IPS-15b (cell line): ENCODE results near the gene PSAPL1.

Experiments used
- H3K27me3 ChIP-seq: one replicate; pipeline ENCODE4 v1.6.1; 2013; ENCODE audit warnings: low read length; ENCODE audit not compliant: control insufficient read depth, insufficient read depth
- H3K36me3 ChIP-seq: one replicate; pipeline ENCODE4 v1.6.1; 2013; ENCODE audit warnings: low read length; ENCODE audit not compliant: control insufficient read depth, insufficient read depth
- H3K4me1 ChIP-seq: one replicate; pipeline ENCODE4 v1.6.1; 2013; ENCODE audit warnings: mild to moderate bottlenecking, low read length; ENCODE audit not compliant: control insufficient read depth, insufficient read depth
- H3K4me3 ChIP-seq: one replicate; pipeline ENCODE4 v1.5.1; 2013; ENCODE audit warnings: low read depth, low read length
- H3K9ac ChIP-seq: one replicate; pipeline ENCODE4 v1.6.1; 2013; ENCODE audit warnings: low read depth, mild to moderate bottlenecking, low read length
- H3K9me3 ChIP-seq: one replicate; pipeline ENCODE4 v1.6.1; 2013; ENCODE audit warnings: mild to moderate bottlenecking, low read length; ENCODE audit not compliant: control insufficient read depth, insufficient read depth

The PSAPL1 gene

DNA sequence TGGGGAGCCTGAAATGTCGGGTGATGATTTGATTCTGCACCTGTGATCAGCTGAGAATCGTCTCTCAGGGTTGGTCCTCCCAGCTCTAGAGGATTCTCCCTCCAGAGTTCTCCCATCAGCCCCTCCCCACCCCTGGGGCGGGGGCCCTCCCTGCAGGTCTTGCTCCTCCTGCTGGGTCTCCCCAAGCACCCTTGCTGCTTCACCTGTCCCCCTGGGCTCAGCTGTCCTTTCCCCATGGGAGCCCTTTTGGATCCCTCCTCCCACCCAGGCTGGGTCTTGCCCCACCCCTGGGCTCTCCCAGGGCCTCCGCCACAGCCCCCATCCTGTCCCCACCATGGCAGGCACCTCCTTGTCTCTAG is 22.2 kb downstream of the PSAPL1 start:
- H3K9me3 ChIP-seq, result no peaks in the 10 kb centered on the region
- no peak overlapping the region for H3K9ac ChIP-seq
- no peak overlapping the region for H3K4me3 ChIP-seq
- H3K4me1 ChIP-seq, result peaks cover 14% of the 10 kb centered on the region
- H3K36me3 ChIP-seq, result no peaks in the 10 kb centered on the region
- H3K27me3 ChIP-seq, result peaks cover 39% of the 10 kb centered on the region

DNA sequence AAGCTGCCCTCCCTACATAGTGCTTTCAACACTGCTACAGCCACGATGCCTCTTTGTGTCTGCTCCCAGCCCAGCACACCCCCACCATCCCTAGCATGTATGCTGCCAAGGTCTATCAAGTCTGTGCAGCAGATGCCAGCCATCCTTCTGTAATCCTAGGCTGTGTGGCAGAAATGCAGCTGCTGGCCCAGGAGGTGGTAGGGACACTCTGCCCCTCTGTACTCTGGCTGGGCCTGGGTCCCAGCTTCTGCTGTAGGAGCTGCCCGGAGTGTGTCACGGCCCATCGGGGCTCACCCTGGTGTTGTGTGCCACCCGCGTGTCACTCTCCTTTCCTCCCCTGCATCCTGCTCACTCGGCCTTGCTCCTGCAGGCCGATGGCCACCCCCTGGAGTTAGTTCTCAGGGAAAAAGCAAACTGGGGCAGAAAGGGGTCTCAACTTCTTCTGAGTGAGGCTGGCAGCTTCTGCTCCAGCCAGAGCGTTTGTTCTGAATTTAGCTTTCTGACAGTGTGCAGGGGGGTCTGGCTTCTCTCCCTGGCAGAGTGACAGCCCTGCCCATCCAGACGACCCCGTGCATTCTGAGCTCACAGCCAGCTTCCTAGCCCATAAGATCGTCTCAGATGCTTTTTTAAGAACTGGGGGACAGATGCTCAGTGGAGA is 22.7 kb downstream of the PSAPL1 start:
- no peak overlapping the region for H3K9ac ChIP-seq
- peaks cover 14% of the 10 kb centered on the region for H3K4me1 ChIP-seq
- H3K4me3 ChIP-seq, result no peak overlapping the region
- H3K27me3 ChIP-seq, result peaks cover 39% of the 10 kb centered on the region
- no peaks in the 10 kb centered on the region for H3K9me3 ChIP-seq
- no peaks in the 10 kb centered on the region for H3K36me3 ChIP-seq

DNA sequence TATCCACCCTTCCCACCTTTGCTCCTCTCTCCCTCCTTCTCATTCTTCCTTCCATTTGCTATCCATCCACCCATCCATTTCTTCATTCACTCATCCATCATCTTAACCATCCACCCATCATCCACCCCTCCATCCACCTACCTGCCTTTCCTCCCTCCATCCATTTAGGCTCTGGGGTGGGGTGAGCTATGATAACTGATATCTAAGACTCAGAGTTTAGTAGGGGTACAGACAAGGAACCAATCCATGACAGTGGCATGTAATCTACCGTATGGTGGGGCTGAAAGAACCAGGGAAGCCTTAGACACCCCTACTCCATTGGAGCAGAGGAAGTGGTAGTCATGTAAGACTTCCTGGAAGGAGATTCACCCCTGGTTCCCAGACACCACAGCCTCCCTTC is 23.2 kb downstream of the PSAPL1 start:
- Histone ChIP-seq H3K9me3 (no peaks in the 10 kb centered on the region), H3K27me3 (peaks cover 38% of the 10 kb centered on the region), H3K4me3 (no peak overlapping the region)

DNA sequence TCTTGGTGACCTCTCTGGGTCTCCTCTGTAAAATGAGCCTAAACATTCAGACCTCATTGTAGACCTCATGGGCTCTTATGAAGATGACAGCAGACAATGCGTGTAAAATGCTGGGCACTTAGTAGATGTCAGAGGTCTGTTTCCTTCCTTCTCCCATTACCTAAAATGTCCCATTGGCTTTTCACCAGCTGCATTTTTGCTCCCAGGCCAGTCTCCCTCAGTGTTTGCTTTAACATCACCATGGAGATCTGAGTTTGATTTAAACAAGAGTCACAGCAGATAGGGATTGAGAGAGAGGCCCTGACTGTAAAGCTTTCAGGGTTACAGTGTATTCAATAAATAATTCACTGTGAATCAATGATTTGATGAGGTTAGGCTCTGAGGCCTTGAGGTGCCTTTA is 24.3 kb downstream of the PSAPL1 start:
- peaks cover 5% of the 10 kb centered on the region for H3K4me1 ChIP-seq
- no peaks in the 10 kb centered on the region for H3K36me3 ChIP-seq
- H3K9me3 ChIP-seq, result no peaks in the 10 kb centered on the region
- H3K4me3 ChIP-seq, result no peak overlapping the region
- no peak overlapping the region for H3K9ac ChIP-seq
- peaks cover 28% of the 10 kb centered on the region for H3K27me3 ChIP-seq

More for the DNA sequence above, 23.2 kb downstream of the PSAPL1 start:
- Histone ChIP-seq H3K9ac (no peak overlapping the region), H3K4me1 (peaks cover 14% of the 10 kb centered on the region), H3K36me3 (no peaks in the 10 kb centered on the region)

DNA sequence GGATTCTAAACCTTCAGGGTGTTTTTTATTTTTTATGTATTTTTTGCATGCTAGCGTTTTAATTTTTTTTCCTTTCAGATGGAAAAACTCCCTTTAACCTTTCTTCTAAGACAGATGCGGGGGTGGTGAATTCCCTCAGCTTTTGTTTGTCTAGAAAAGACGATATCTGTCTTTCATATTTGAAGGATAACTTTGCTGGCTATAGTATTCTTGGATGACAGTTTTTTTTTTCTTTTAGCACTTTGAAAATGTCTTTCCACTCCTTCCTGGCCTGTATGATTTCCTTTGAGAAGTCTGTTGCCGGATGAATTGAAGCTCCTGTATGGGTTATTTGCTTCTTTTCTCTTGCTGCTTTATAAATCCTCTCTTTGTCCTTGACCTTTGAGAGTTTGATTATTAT is 26.6 kb downstream of the PSAPL1 start:
- H3K9ac ChIP-seq, result no peak overlapping the region
- H3K4me3 ChIP-seq, result no peak overlapping the region
- no peaks in the 10 kb centered on the region for H3K9me3 ChIP-seq
- H3K36me3 ChIP-seq, result no peaks in the 10 kb centered on the region
- no peaks in the 10 kb centered on the region for H3K4me1 ChIP-seq
- H3K27me3 ChIP-seq, result peaks cover 15% of the 10 kb centered on the region

DNA sequence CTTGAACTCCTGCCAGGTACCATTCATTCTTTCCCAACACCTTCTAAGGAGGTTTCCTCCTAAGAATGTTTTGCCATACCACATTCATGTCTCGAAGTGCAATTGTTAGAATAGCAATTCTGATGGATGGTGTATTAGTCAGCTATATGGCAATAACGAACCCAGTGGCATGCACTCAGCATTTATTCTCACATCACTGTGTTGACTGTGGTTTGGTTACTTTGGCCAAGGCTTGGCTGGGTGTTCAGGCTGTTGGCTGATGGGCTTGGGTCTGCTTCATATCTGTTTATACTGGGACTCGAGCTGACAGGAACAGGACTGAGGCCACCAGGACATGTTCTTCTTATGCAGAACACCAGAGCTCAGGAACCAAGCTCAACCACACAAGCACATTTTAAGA is 31.7 kb downstream of the PSAPL1 start:
- no peaks in the 10 kb centered on the region for H3K36me3 ChIP-seq
- no peaks in the 10 kb centered on the region for H3K9me3 ChIP-seq
- H3K4me3 ChIP-seq, result no peak overlapping the region
- H3K4me1 ChIP-seq, result no peaks in the 10 kb centered on the region
- no peaks in the 10 kb centered on the region for H3K27me3 ChIP-seq
- no peak overlapping the region for H3K9ac ChIP-seq

DNA sequence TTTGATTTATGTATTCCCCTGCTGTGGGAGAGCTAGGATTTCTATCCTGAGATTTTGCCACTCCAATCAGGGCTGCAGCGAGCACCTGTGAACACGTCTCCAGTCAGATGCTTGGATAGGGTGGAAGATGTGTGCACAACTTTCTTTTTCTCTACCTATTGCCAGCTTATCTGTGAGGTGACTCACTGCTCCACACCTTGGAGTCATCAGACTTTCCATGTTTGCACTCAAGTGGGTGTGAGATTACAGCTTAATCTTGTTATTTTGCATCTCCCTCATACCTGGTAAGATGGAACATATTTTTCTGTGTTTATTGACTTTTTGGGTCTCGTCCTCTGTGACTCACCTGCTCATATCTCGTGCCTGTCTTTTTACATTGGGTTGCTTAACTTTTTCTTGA is 32.2 kb downstream of the PSAPL1 start:
- H3K9me3 ChIP-seq, result no peaks in the 10 kb centered on the region
- H3K36me3 ChIP-seq, result no peaks in the 10 kb centered on the region
- no peaks in the 10 kb centered on the region for H3K4me1 ChIP-seq
- no peak overlapping the region for H3K9ac ChIP-seq
- H3K27me3 ChIP-seq, result no peaks in the 10 kb centered on the region
- no peak overlapping the region for H3K4me3 ChIP-seq

DNA sequence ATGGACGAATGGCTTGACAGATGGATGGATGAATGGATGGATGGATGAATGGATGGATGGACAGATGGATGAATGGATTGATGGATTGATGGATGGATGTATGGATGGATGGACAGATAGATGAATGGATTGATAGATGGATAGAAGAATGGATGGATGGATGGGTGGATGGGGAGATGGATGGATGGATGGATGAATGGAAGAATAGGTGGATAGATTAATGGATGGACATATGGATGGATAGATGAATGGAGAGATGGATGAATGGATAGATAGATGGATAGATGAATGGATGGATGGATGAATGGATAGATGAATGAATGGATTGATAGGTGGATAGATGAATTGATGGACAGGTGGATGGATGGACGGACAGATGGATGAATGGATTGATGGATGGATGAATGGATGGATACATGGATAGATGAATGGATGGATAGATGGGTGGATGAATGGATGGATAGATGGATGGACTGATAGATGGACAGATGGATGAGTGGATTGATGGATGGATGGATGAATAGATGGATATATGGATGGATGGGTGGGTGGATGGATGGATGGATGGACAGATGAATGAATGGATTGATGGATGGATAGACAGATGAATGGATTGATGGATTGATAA is 33.9 kb downstream of the PSAPL1 start:
- Histone ChIP-seq H3K9me3 (no peaks in the 10 kb centered on the region), H3K4me1 (no peaks in the 10 kb centered on the region), H3K36me3 (no peaks in the 10 kb centered on the region), H3K27me3 (no peaks in the 10 kb centered on the region), H3K9ac (no peak overlapping the region), H3K4me3 (no peak overlapping the region)

DNA sequence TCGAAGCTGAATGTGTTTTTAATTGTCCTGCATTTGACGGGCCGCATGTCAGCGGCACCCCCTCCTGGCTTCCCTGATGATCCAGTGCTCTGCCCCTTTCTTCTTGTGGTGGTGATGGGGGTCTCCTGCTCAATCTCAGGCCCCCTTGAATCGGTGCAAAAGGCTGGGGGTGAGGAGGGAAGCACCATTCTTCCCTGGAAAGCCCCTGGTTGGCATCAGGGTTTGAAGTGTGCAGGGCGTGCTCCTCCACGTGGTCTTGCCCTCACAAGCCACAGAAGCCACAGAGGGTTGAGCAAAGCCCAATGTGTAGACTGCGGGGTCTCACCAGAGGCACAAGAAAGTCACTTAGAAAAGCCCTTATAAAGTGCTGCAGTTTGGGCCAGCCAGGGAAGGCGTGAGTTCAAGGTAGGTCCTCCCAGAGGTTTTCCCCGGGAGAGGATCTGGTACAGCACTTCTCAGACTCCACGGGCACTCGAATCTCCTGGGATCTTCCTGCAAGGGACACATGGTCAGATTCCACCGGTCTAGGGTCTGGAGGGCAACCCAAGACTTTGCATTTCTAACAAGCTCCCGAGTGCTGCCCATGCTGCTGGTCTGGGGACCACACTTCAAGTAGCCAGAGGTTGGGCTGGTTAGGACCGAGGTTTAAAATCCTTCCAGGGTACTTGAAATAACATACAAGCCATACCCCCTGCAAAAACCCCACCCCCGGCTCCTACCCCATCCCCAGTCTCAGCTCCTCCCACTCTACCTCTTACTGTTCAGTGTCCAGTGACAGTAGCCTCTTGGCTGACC is 35.1 kb downstream of the PSAPL1 start:
- Histone ChIP-seq H3K4me1 (no peaks in the 10 kb centered on the region), H3K9me3 (no peaks in the 10 kb centered on the region), H3K9ac (no peak overlapping the region), H3K36me3 (no peaks in the 10 kb centered on the region), H3K4me3 (no peak overlapping the region), H3K27me3 (no peaks in the 10 kb centered on the region)

DNA sequence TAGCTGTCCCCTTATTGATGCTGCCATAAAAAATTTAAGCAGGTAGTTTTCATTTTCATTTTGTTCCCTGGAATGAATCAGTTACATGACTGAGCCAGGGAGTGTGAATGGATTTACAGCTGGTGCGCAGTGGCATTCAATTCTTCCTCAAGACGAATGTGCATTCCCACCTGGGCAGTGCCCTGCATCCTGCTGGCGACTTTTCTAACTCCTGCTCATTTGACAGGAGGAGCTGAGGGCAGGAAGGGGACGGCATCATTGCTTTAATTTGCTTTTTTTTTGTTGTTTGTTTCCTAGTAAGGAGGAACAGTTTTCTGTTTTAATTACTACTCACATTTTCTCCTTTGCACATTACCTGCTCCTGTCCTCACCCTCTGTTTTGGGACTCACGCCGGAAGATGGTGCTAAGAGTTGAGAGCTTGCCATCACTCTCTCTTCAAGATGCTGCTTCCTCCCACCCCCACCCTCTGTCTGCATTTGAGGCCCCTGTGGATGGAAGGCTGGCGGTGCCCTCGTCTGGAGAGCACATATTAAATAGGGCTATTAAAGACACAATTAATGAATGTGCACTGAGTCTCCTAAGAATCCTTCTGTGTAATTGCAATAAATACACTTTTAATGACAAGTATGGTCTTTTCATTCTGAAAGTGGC is 35.8 kb downstream of the PSAPL1 start:
- Histone ChIP-seq H3K36me3 (no peaks in the 10 kb centered on the region), H3K9me3 (no peaks in the 10 kb centered on the region), H3K9ac (no peak overlapping the region), H3K27me3 (no peaks in the 10 kb centered on the region), H3K4me3 (no peak overlapping the region), H3K4me1 (no peaks in the 10 kb centered on the region)

DNA sequence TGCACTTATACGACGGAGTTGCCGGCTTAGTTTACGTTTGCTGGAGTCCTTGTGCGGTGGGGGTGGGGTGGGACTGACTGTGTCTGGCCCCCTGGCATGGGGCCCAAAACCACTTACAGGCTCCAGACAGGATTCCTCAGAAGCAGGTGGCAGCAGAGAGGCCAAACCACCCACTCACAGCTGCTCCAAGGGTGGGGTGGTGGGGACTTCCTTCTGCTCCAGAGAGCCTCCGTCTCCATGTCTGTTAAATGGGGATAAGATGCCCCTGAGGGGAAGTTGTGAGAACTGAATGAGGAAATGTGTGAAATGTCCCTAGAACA is 36.7 kb downstream of the PSAPL1 start:
- H3K4me3 ChIP-seq, result no peak overlapping the region
- H3K36me3 ChIP-seq, result no peaks in the 10 kb centered on the region
- no peaks in the 10 kb centered on the region for H3K27me3 ChIP-seq
- no peak overlapping the region for H3K9ac ChIP-seq
- no peaks in the 10 kb centered on the region for H3K9me3 ChIP-seq
- H3K4me1 ChIP-seq, result no peaks in the 10 kb centered on the region
